ENCODE measurements around the gene STRAP.

GRCh38 chr12:15851919-15852318 is 30.3 kb upstream of the STRAP start:
- TF ChIP-seq MAX (IDR thresholded peaks at IDR 0.05; ENCODE audit: low read depth): no peak
- TF ChIP-seq CTCF (IDR thresholded peaks at IDR 0.05): no peak
- TF ChIP-seq POLR2AphosphoS5 (IDR thresholded peaks at IDR 0.05; ENCODE audit: low read depth, low read length): no peak
- no peak for TF ChIP-seq JUND (IDR thresholded peaks at IDR 0.05)
- TF ChIP-seq EP300 (IDR thresholded peaks at IDR 0.05; ENCODE audit: borderline replicate concordance in 1 of 2, low read depth in 1 of 2, low read length in 1 of 2): no peak
- TF ChIP-seq TEAD4 (IDR thresholded peaks at IDR 0.05; ENCODE audit: borderline replicate concordance, insufficient read depth): no peak
- no peak for TF ChIP-seq USF1 (IDR thresholded peaks at IDR 0.05; ENCODE audit: borderline replicate concordance, low read depth)

All from SK-N-SH (cell line).